Endothelial cell of umbilical vein (primary cell): ENCODE measurements around the gene TM4SF4.

Experiments used
- CTCF ChIP-seq, 2 donors: IDR thresholded peaks; 1 replicate in 1 of 2; 2 replicates in 1 of 2; pipeline ENCODE4 v1.5.1; 2011; ENCODE audit warnings: low read length in 2 of 2, mild to moderate bottlenecking in 2 of 2, moderate library complexity in 2 of 2, control low read depth in 1 of 2, inconsistent platforms in 1 of 2, low read depth in 1 of 2; ENCODE audit not compliant: insufficient read depth in 1 of 2; ENCODE audit errors: extremely low read depth in 1 of 2
- GATA2 ChIP-seq: IDR thresholded peaks from 2 replicates; pipeline ENCODE4 v1.7.0; 2011; ENCODE audit warnings: low read depth, mild to moderate bottlenecking, moderate library complexity, mixed read lengths, low read length; ENCODE audit not compliant: insufficient read length, insufficient read depth
- MYC ChIP-seq: IDR thresholded peaks from one replicate; pipeline ENCODE4 v1.6.1; 2011; ENCODE audit warnings: mild to moderate bottlenecking, low read depth, low read length
- POLR2A ChIP-seq: IDR thresholded peaks from 2 replicates; pipeline ENCODE4 v1.6.1; 2012; ENCODE audit warnings: low read depth, mild to moderate bottlenecking, control low read depth, low read length
- POLR2AphosphoS5 ChIP-seq: IDR thresholded peaks from 2 replicates; pipeline ENCODE4 v1.6.1; 2012; ENCODE audit warnings: low read depth, mild to moderate bottlenecking, control low read depth, low read length, moderate library complexity; ENCODE audit not compliant: insufficient read depth

- TF ChIP-seq POLR2AphosphoS5 (no peak), CTCF (IDR thresholded peaks at IDR 0.05; ENCODE audit: extremely low read depth in 1 of 2, insufficient read depth in 1 of 2, low read depth in 1 of 2, low read length in 2 of 2) (no peak), POLR2A (no peak), GATA2 (no peak), MYC (no peak)
These were observed 35.5 kb upstream of the TM4SF4 start for GRCh38 chr3:149438981-149439380.
